Measurements from ENCODE around the gene CASR.

GRCh38 chr3:122307094-122307687 is 123.7 kb downstream of the CASR start:
- no peak for TF ChIP-seq POLR2A (IDR thresholded peaks at IDR 0.05)
- TF ChIP-seq, protein P1, sequence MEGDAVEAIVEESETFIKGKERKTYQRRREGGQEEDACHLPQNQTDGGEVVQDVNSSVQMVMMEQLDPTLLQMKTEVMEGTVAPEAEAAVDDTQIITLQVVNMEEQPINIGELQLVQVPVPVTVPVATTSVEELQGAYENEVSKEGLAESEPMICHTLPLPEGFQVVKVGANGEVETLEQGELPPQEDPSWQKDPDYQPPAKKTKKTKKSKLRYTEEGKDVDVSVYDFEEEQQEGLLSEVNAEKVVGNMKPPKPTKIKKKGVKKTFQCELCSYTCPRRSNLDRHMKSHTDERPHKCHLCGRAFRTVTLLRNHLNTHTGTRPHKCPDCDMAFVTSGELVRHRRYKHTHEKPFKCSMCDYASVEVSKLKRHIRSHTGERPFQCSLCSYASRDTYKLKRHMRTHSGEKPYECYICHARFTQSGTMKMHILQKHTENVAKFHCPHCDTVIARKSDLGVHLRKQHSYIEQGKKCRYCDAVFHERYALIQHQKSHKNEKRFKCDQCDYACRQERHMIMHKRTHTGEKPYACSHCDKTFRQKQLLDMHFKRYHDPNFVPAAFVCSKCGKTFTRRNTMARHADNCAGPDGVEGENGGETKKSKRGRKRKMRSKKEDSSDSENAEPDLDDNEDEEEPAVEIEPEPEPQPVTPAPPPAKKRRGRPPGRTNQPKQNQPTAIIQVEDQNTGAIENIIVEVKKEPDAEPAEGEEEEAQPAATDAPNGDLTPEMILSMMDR (IDR thresholded peaks at IDR 0.05), result no peak
